GM12872 (cell line): Measurements from ENCODE around the gene ATP6V0E2.
A peak's percentile ranks its signal among the peaks of the same experiment; 100 is the strongest.

Experiments
- TF ChIP-seq, protein P1 (sequence below): IDR thresholded peaks from 3 replicates; pipeline ENCODE4 v1.5.1; 2011; ENCODE audit warnings: low read depth, mild to moderate bottlenecking, low read length, moderate library complexity; ENCODE audit not compliant: insufficient read depth

ATP6V0E2 gene

DNA sequence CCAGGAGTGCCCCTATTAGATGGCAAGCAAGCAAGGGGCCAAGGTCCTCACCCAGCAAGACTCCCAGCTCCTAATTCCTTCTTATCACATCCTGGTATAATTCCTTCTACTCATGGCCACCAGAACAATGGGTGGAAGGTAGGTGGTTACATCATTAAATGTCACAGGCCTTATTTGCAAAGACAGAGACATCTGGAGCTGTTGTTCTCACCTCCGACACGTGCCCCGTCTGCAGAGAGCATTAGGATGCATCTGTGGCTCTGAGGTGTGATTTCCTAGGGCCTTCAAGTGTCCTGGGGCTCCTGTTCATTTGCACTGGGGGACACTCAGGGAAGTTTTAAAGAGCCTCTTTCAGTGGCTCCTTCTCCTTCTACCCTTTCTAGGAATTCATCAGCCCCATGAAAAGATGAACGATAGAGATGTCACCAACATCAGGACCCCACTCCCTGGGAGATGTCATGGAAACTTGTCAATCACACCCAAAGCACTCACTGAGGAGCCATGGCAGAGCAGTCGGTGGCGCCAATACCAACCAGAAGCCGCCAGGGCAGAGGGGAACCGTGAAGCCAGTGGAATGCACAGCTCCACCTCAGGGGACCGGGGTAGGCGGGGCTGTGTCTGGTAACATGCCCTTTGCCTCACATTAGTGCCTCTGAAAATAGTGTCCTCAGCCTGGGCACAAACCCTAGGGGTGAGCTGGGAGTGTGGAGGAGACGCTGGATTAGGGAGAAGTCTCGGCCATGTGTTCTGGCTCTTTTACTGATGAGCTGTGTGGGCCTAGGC lies 2.9 kb upstream of the ATP6V0E2 start:
- TF ChIP-seq, protein P1, sequence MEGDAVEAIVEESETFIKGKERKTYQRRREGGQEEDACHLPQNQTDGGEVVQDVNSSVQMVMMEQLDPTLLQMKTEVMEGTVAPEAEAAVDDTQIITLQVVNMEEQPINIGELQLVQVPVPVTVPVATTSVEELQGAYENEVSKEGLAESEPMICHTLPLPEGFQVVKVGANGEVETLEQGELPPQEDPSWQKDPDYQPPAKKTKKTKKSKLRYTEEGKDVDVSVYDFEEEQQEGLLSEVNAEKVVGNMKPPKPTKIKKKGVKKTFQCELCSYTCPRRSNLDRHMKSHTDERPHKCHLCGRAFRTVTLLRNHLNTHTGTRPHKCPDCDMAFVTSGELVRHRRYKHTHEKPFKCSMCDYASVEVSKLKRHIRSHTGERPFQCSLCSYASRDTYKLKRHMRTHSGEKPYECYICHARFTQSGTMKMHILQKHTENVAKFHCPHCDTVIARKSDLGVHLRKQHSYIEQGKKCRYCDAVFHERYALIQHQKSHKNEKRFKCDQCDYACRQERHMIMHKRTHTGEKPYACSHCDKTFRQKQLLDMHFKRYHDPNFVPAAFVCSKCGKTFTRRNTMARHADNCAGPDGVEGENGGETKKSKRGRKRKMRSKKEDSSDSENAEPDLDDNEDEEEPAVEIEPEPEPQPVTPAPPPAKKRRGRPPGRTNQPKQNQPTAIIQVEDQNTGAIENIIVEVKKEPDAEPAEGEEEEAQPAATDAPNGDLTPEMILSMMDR: no peak

DNA sequence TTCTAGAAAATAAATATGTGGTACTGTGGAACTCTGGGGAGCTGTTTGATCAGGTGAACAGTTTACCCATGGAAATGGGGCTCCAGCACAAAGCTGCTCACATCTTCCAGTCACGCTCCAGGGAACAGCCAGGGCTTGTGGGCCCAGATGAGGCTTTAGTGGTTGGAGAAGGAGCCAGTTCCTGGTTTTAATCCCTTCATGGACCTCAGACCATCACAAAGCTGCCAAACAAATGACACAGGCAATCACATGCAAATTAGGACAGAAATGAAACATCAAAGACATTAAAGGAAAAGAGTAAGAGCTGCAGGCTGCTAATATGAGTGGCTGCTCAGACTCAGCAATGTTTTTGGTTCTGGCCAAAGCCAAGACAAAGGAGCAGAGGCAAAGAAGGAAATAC lies 2.2 kb upstream of the ATP6V0E2 start:
- TF ChIP-seq, protein P1: no peak

DNA sequence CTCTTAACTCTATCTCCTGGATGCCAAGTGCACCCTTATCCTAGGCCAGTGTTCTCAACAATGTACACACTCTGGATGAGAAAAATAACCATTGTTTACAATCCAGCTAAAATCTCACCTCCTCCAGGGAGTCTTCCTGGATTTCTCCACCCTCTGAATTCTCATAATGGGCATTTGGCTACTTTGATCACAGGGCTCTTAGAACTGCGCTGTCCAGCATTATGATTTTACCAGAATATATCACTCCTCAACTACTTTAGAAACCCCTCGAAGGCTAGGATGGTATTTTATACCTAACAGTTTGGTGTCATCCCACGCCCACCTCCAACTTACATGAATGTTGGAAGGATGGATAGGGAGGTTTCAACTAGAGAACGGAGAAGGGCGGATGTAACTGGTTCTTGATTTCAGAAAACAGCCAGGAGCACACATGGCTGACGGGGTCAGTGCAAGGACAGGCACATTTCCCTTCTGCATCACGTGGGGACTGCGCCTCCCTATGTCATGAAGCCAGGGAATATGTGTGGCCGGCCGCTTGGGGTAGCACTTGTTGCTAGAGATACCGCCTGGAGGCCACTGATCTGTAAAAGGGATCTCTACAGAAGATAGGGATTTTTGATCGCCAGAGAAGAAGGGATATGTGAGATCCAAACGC lies 1.2 kb upstream of the ATP6V0E2 start:
- TF ChIP-seq, protein P1: no peak

DNA sequence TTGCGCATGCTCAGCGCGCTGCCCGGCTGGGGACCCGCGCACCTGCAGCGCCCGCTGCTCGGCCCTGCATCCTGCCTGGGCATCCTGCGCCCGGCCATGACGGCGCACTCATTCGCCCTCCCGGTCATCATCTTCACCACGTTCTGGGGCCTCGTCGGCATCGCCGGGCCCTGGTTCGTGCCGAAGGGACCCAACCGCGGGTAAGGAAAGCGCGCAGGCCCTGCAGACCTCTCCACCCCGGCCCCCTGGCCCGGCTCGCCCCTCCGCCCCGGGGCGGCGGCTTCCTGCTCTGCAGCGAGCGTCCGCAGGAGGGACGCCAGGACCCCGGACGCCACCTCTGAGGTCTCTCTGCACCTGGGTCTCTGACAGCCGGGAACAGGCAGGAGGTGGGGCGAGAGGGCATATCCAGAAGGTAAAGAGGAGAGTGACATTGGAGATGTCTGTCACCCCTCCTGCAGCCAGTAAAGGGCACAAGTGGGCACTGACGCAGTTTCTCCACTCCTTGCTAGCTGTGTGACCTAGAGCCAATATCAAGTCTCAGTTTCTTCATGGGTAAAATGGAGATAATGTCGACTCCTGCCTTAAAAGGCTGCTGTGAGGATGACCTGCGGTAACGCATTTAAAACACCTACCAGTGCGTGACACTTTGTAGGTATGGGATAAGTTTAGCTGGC lies 338 bp downstream of the ATP6V0E2 start:
- TF ChIP-seq, protein P1: 0 out of 3 replicates have a peak, but pooled peaks have one; percentile 7

DNA sequence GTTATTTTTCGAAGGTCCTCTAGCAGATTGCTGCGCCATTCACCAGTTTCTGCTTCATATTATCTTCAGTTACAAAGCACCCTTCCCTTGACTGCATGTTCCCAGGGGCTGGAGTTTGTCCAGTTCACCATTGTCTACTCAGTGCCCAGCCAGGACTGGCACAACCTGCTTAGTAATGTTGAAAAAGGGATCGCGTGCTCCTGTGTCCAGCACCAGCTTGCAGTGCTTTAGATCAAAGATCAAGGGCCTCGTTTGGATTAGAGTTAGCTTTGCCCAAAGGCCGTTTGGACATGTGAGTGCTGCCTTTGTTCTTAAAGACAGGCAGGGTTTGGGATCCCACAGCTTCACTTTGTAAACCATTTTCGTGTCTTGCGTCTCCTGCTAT lies 867 bp downstream of the ATP6V0E2 start:
- TF ChIP-seq, protein P1: no peak

DNA sequence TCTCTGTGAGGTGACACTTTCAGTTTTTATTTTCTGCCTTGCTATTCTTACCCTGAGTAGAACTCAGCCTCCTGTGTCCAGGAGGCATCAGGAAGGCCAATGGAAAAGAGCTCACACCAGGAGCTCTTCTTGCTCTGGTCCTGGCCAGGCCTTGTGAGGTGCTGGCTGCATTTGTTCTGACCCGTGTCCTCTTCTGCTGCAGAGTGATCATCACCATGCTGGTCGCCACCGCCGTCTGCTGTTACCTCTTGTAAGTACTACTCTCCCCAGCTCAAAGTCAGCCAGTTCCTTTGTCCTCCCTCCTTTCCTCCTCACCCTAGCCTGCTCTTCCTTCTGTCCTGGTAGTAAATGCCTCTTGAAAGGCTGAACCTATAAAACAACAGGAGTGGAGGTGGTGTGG lies 1.6 kb downstream of the ATP6V0E2 start:
- TF ChIP-seq, protein P1: no peak

DNA sequence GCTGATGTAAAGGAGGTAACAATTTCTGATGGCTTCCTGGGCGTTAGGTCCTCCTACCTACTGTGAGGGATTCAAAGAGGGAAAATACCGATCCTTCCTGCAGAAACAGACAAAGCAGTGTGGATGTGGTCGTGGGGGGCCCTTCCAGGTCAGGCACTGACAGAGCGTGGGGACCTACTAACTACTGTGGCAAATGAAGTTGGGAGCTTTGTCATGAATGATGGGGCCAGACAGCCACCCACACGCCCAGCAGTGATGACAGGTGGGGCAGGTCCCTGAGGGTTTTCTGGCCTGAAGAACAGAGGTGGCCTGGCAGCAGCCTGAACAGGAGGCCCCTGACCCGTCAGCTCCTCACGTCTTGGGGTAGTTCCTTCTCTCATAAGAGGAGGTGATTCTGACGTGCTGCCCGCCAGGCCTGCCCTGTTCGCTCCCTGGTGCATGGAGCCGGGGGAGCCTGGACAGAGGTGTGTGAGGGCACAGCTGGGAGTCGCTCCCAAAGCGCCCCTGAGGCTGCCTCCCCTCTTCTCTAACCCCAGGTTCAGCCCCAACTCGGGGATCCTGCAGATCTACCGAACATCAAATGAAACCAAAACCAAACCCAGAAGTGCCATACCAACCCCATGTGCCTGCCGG lies 4.2 kb downstream of the ATP6V0E2 start:
- TF ChIP-seq, protein P1: no peak
